Limb (tissue), 2 donors: ENCODE results near the gene HSD3B1.
"Not testable (repeated sequence)": the region's sequence is repeated elsewhere in the genome, so short reads cannot be mapped to it uniquely, and the experiment has no call there.

Experiments used
- DNase-seq, 2 donors: peaks; one replicate each; pipeline ENCODE4 v3.0.0-alpha.2; 2016; ENCODE audit errors: extremely low spot score in 2 of 2

HSD3B1 gene

DNA sequence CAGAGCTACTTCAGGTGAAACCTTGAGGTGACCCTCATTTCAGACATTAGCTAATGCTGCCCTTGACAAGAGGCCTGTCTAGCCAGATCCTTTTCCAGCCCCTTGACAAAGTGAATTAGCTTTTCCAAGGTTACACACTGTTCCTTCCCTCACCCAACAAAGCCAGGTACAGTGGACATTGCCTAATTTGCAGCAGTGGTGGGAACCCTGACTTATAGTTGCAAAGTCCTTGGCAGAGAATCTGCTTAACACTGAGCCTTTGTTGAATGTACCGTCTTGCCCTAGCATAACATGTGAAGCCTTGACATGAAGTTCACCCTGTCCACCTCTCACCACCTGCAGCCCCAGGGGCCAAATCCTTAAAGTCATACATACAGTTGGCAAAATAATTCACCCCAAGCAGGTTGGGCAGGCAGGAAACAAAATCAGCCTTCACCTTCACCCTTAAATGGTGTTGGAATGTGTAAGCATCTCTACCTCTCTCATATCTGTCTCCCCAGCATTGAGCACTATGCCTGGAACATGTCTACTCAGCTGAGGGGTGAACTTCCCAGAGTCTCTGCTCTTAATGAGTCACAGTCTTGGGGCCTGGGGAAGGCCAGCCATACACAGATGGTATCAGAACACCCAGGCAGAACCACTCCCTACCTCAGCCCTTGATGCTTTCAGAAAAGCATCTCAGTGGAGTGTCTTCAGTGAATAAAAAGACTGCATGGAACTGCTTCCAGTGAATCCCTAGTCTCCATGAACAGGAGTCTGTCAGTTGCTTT, 46.5 kb downstream of the HSD3B1 start:
- DNase-seq: not testable (repeated sequence)

DNA sequence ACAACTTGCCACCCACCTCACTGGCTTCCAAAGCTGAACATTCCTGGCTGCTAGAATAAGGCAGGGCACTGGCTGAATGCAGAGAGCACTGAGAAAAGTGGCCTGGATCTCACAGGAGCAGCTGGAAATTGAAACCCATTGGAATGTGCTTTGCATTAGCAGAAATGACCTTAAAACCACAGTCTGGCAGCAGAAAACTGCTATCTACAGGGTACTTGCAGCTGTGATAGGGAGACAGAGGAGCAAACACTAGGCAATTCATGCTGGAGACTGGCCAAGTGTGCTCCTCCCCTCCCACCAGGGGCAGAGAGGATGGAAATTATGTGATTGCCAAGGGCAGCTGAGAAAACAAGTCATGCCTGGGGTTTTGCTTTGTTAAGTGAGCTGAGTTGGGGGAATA, 47.2 kb downstream of the HSD3B1 start:
- peak; percentile 72 to 82 for DNase-seq

DNA sequence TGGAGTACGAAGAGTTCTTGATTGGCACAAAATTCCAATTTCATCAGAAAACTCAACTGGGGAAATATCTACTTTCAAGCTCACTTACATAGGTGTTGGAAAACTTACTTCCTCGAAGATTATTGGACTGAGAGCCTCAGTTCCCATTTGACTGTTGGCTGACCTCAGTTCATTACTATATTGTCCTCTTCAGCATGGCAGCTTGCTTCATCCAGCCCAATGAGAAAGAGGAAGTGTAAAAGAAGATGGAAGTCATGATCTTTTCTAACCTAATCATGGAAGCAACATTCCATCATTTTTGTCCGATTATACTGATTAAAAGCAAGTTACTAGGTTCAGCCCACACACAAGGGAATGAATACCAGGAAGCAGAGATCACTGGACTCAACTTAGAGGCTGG, 49.4 kb downstream of the HSD3B1 start:
- DNase-seq: no peak

DNA sequence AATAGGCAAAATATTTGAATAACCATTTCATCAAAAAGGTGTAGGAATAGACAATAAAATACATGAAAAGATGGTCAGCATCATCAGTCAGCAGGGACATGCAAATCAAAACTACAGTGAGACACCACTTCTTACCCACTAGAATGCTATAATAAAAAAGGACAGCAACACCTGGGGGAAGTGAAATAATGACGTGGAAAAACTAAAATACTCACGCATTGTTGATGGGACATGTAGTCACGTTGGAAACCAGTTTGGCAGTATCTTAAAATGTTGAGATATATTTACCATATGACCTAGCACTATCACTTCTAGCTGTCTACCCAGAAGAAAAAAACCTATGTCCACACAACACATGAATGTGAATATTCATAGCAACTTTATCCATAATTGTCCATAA, 53.4 kb downstream of the HSD3B1 start:
- not testable (repeated sequence) for DNase-seq

DNA sequence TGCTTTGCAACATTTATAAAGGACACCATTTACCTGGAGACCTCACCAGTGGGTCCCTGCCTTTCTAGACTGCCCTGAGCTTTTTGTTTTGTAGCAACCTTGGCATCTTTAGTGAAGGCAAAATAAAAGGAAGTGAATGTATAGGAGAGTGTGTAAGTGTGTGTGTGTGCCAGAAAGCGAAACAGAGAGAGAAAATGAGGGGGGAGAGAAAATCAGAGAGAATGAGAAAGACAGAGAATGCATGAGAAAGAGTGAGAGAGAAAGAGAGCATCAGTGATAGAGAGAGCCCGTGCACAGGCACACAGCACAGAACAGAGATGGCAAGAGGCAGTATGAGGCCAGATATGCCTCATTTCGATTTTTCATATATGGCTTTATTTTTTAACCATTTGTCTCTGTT, 57.5 kb downstream of the HSD3B1 start:
- DNase-seq: no peak
